HAP-1 (cell line): Measurements from ENCODE around the gene RNF8.

Experiments used
- DNase-seq, 2 experiments: peaks; one replicate each; pipeline ENCODE4 v3.0.0-alpha.2; 2016 to 2020; ENCODE audit warnings: low spot score in 2 of 2
- H3K27me3 ChIP-seq: fragments of 250-450 bp; sonication (Bioruptor Pico); 2 replicates; pipeline ENCODE4 v1.5.1; 2020; ENCODE audit warnings: low read depth, mild to moderate bottlenecking, moderate library complexity
- H3K36me3 ChIP-seq: fragments of 250-450 bp; sonication (Bioruptor Pico); replicated peaks from 2 replicates; pipeline ENCODE4 v1.5.1; 2020; ENCODE audit warnings: mild to moderate bottlenecking
- H3K4me1 ChIP-seq: fragments of 250-450 bp; sonication (Bioruptor Pico); 2 replicates; pipeline ENCODE4 v1.5.1; 2020; ENCODE audit warnings: mild to moderate bottlenecking
- H3K4me3 ChIP-seq: fragments of 250-450 bp; sonication (Bioruptor Pico); 2 replicates; pipeline ENCODE4 v1.5.1; 2020; ENCODE audit warnings: mild to moderate bottlenecking, moderate library complexity
- H3K9me3 ChIP-seq: fragments of 250-450 bp; sonication (Bioruptor Pico); 2 replicates; pipeline ENCODE4 v1.5.1; 2020; ENCODE audit warnings: mild to moderate bottlenecking, moderate library complexity
- in situ Hi-C: fragments of 300-500 bp; cut with MboI; formaldehyde crosslinking; loops from 3 replicates; pipeline ENCODE4 v1.14.3; 2020; ENCODE audit warnings: low sequenced_read_pairs, inconsistent platforms, mixed read lengths

Gene RNF8

GRCh38 chr6:37406726-37407341 lies 53.1 kb downstream of the RNF8 start:
- Histone ChIP-seq H3K27me3 (0 out of 2 replicates have a peak, but pooled peaks cover 4% of the 10 kb centered on the region), H3K4me1 (no peaks in the 10 kb centered on the region), H3K36me3 (no peaks in the 10 kb centered on the region), H3K9me3 (no peaks in the 10 kb centered on the region), H3K4me3 (no peak overlapping the region)
- in situ Hi-C loops = no loop called here
- DNase-seq = no peak

GRCh38 chr6:37407948-37408347 lies 54.2 kb downstream of the RNF8 start:
- in situ Hi-C loops = no loop called here
- Histone ChIP-seq H3K27me3 (0 out of 2 replicates have a peak, but pooled peaks cover 4% of the 10 kb centered on the region), H3K9me3 (no peaks in the 10 kb centered on the region)

GRCh38 chr6:37409501-37409900 lies 55.7 kb downstream of the RNF8 start:
- Histone ChIP-seq H3K27me3 (0 out of 2 replicates have a peak, but pooled peaks cover 4% of the 10 kb centered on the region), H3K9me3 (no peaks in the 10 kb centered on the region), H3K36me3 (no peaks in the 10 kb centered on the region), H3K4me3 (no peak overlapping the region), H3K4me1 (no peaks in the 10 kb centered on the region)
- no peak for DNase-seq
- in situ Hi-C loops = no loop called here

More at GRCh38 chr6:37407948-37408347, 54.2 kb downstream of the RNF8 start:
- Histone ChIP-seq H3K4me3 (no peak overlapping the region), H3K36me3 (no peaks in the 10 kb centered on the region), H3K4me1 (no peaks in the 10 kb centered on the region)
- DNase-seq = no peak

GRCh38 chr6:37417393-37417792 lies 63.6 kb downstream of the RNF8 start:
- Histone ChIP-seq H3K27me3 (no peaks in the 10 kb centered on the region), H3K4me1 (0 out of 2 replicates have a peak, but pooled peaks cover 4% of the 10 kb centered on the region), H3K36me3 (no peaks in the 10 kb centered on the region), H3K9me3 (no peaks in the 10 kb centered on the region; the same call in 1 of the 2 replicates), H3K4me3 (no peak overlapping the region)
- no peak for DNase-seq
- in situ Hi-C loops = no loop called here

- in situ Hi-C loops = no loop called here
- Histone ChIP-seq H3K36me3 (no peaks in the 10 kb centered on the region), H3K9me3 (no peaks in the 10 kb centered on the region; the same call in 1 of the 2 replicates), H3K4me1 (peaks cover 9% of the 10 kb centered on the region), H3K27me3 (no peaks in the 10 kb centered on the region), H3K4me3 (no peak overlapping the region)
- DNase-seq = no peak
These were observed 64.9 kb downstream of the RNF8 start for GRCh38 chr6:37418722-37419121.

- peaks cover 2% of the 10 kb centered on the region; the same call in 1 of the 2 replicates for H3K9me3 ChIP-seq
- no peaks in the 10 kb centered on the region for H3K27me3 ChIP-seq
- DNase-seq = no peak
- peaks cover 22% of the 10 kb centered on the region for H3K4me1 ChIP-seq
- no peak overlapping the region for H3K4me3 ChIP-seq
- H3K36me3 ChIP-seq = no peaks in the 10 kb centered on the region
- in situ Hi-C loops = no loop called here
These were observed 72.5 kb downstream of the RNF8 start for GRCh38 chr6:37426058-37426944.

GRCh38 chr6:37426945-37427510 lies 73.2 kb downstream of the RNF8 start:
- peaks cover 22% of the 10 kb centered on the region for H3K4me1 ChIP-seq
- in situ Hi-C loops = no loop called here
- DNase-seq = no peak
- no peaks in the 10 kb centered on the region for H3K36me3 ChIP-seq
- no peaks in the 10 kb centered on the region for H3K27me3 ChIP-seq
- peaks cover 2% of the 10 kb centered on the region; the same call in 1 of the 2 replicates for H3K9me3 ChIP-seq
- no peak overlapping the region for H3K4me3 ChIP-seq

- peaks cover 27% of the 10 kb centered on the region for H3K4me1 ChIP-seq
- no peaks in the 10 kb centered on the region for H3K27me3 ChIP-seq
- H3K36me3 ChIP-seq = no peaks in the 10 kb centered on the region
- in situ Hi-C loops = no loop called here
- no peak overlapping the region for H3K4me3 ChIP-seq
- DNase-seq = no peak
- peaks cover 2% of the 10 kb centered on the region; the same call in 1 of the 2 replicates for H3K9me3 ChIP-seq
These were observed 75.6 kb downstream of the RNF8 start for GRCh38 chr6:37429352-37429750.

- no peaks in the 10 kb centered on the region for H3K27me3 ChIP-seq
- peaks cover 11% of the 10 kb centered on the region for H3K4me1 ChIP-seq
- peaks cover 10% of the 10 kb centered on the region for H3K36me3 ChIP-seq
- no peaks in the 10 kb centered on the region for H3K9me3 ChIP-seq
- DNase-seq = no peak
- H3K4me3 ChIP-seq = peak overlapping the region; percentile 70
- in situ Hi-C loops = no loop called here
These were observed 78.8 kb downstream of the RNF8 start for GRCh38 chr6:37432590-37432915.

- peak; percentile 92 to 95 for DNase-seq
- no peaks in the 10 kb centered on the region for H3K27me3 ChIP-seq
- in situ Hi-C loops = no loop called here
- H3K36me3 ChIP-seq = peaks cover 14% of the 10 kb centered on the region
- H3K9me3 ChIP-seq = no peaks in the 10 kb centered on the region
- H3K4me1 ChIP-seq = peaks cover 9% of the 10 kb centered on the region
- H3K4me3 ChIP-seq = peak within 1 kb of the TSS; percentile 70
These were observed 79.3 kb downstream of the RNF8 start, which contains the start of gene CMTR1 for GRCh38 chr6:37432916-37433656. CMTR1 (plus strand) TSS chr6:37433221; CDS start chr6:37435630, 2,409 bp downstream.

GRCh38 chr6:37433657-37434271 lies 80.0 kb downstream of the RNF8 start:
- peaks cover 14% of the 10 kb centered on the region for H3K36me3 ChIP-seq
- in situ Hi-C loops = no loop called here
- H3K4me3 ChIP-seq = peak overlapping the region; percentile 70
- peaks cover 9% of the 10 kb centered on the region for H3K4me1 ChIP-seq
- no peaks in the 10 kb centered on the region for H3K27me3 ChIP-seq
- peak in 1 of 2 experiments; percentile 15 for DNase-seq
- H3K9me3 ChIP-seq = no peaks in the 10 kb centered on the region

- Histone ChIP-seq H3K9me3 (no peaks in the 10 kb centered on the region), H3K4me1 (peaks cover 9% of the 10 kb centered on the region), H3K4me3 (no peak overlapping the region), H3K27me3 (no peaks in the 10 kb centered on the region), H3K36me3 (peaks cover 19% of the 10 kb centered on the region)
- DNase-seq = no peak
- in situ Hi-C loops = no loop called here
These were observed 81.6 kb downstream of the RNF8 start for GRCh38 chr6:37435373-37435772.

- in situ Hi-C loops = no loop called here
- no peak overlapping the region for H3K4me3 ChIP-seq
- DNase-seq = no peak
- no peaks in the 10 kb centered on the region for H3K27me3 ChIP-seq
- no peaks in the 10 kb centered on the region for H3K9me3 ChIP-seq
- peaks cover 19% of the 10 kb centered on the region for H3K36me3 ChIP-seq
- H3K4me1 ChIP-seq = peaks cover 9% of the 10 kb centered on the region
These were observed 82.0 kb downstream of the RNF8 start for GRCh38 chr6:37435816-37436215.
